LNCAP (cell line): ENCODE measurements around the gene AGAP2.

Experiments
- CTCF ChIP-seq: fragments of 450-650 bp; IDR thresholded peaks from 2 replicates; pipeline ENCODE4 v1.5.1; 2017; ENCODE audit warnings: mild to moderate bottlenecking

AGAP2 gene

GRCh38 chr12:57766464-57767304 lies 28.1 kb upstream of the AGAP2 start, which contains the start of gene CYP27B1:
TSS of gene CYP27B1 (minus strand) at chr12:57767078. CDS start at chr12:57767041, 37 bp downstream.
- no peak for TF ChIP-seq CTCF

- no peak for TF ChIP-seq CTCF
These were observed 27.3 kb upstream of the AGAP2 start for GRCh38 chr12:57765698-57766463.

- TF ChIP-seq CTCF: no peak
These were observed 26.6 kb upstream of the AGAP2 start for GRCh38 chr12:57765003-57765697.

GRCh38 chr12:57764662-57765002 lies 26.1 kb upstream of the AGAP2 start:
- no peak for TF ChIP-seq CTCF

GRCh38 chr12:57763881-57764661 lies 25.5 kb upstream of the AGAP2 start:
- no peak for TF ChIP-seq CTCF

- no peak for TF ChIP-seq CTCF
These were observed 23.9 kb upstream of the AGAP2 start for GRCh38 chr12:57762463-57762862.
